Neural cell (in vitro differentiated cells): Measurements from ENCODE around the gene COL8A1. TPM values are rescaled to one million over a fixed set of nuclear protein-coding genes. Genes with fewer than 3 reads are reported as not detected.

Experiments used
- H2AFZ ChIP-seq: fragments of 200-600, 300-800 bp; sonication (generic), shearing (Covaris generic); 2 replicates; pipeline ENCODE4 v1.6.0; 2014; ENCODE audit warnings: low read depth, mild to moderate bottlenecking, antibody characterized with exemption, low read length, moderate library complexity
- H3F3A ChIP-seq: fragments of 200-600 bp; shearing (Covaris generic); 2 replicates; pipeline ENCODE4 v1.6.1; 2016; ENCODE audit warnings: mild to moderate bottlenecking, moderate library complexity, mixed read lengths, antibody characterized with exemption, low read length; ENCODE audit not compliant: insufficient read depth, poor library complexity, severe bottlenecking
- H3K27ac ChIP-seq: fragments of 200-600, 300-800 bp; sonication (generic), shearing (Covaris generic); 2 replicates; pipeline ENCODE4 v1.5.1; 2014; ENCODE audit warnings: mild to moderate bottlenecking, low read length, moderate library complexity
- H3K27me3 ChIP-seq: fragments of 300-800, 200-600 bp; sonication (generic), shearing (Covaris generic); 2 replicates; pipeline ENCODE4 v1.6.0; 2014; ENCODE audit warnings: mild to moderate bottlenecking, low read depth, low read length, moderate library complexity; ENCODE audit not compliant: insufficient read depth
- H3K36me3 ChIP-seq: fragments of 300-800, 200-600 bp; sonication (generic), shearing (Covaris generic); 2 replicates; pipeline ENCODE4 v1.5.1; 2014; ENCODE audit warnings: mild to moderate bottlenecking, antibody characterized with exemption, low read length, moderate library complexity; ENCODE audit not compliant: insufficient read depth
- H3K4me2 ChIP-seq: fragments of 300-800, 200-600 bp; sonication (generic), shearing (Covaris generic); 2 replicates; pipeline ENCODE4 v1.6.0; 2014; ENCODE audit warnings: mild to moderate bottlenecking, low read length
- H3K4me3 ChIP-seq: fragments of 300-800, 200-600 bp; sonication (generic), shearing (Covaris generic); 2 replicates; pipeline ENCODE4 v1.5.1; 2014; ENCODE audit warnings: mild to moderate bottlenecking, low read length, moderate library complexity
- H3K79me2 ChIP-seq: fragments of 200-600 bp; shearing (Covaris generic); replicated peaks from 2 replicates; pipeline ENCODE4 v1.6.0; 2014; ENCODE audit warnings: mild to moderate bottlenecking, low read length, moderate library complexity; ENCODE audit not compliant: insufficient read depth
- H3K9ac ChIP-seq: fragments of 300-800, 200-600 bp; sonication (generic), shearing (Covaris generic); 2 replicates; pipeline ENCODE4 v1.6.1; 2016; ENCODE audit warnings: mild to moderate bottlenecking, low read length, mixed read lengths
- H3K9me2 ChIP-seq: fragments of 200-600 bp; shearing (Covaris generic); 2 replicates; pipeline ENCODE4 v1.6.1; 2016; ENCODE audit warnings: mild to moderate bottlenecking, low read length, mixed read lengths; ENCODE audit not compliant: insufficient read depth
- H3K9me3 ChIP-seq: fragments of 200-600, 300-800 bp; sonication (generic), shearing (Covaris generic); 2 replicates; pipeline ENCODE4 v1.6.1; 2016; ENCODE audit warnings: mild to moderate bottlenecking, mixed run types, low read length, moderate library complexity, mixed read lengths
- H4K20me1 ChIP-seq: fragments of 200-600 bp; shearing (Covaris generic); 2 replicates; pipeline ENCODE4 v1.6.1; 2016; ENCODE audit warnings: mild to moderate bottlenecking, mixed run types; ENCODE audit not compliant: insufficient read depth
- EP300 ChIP-seq: fragments of 450-650 bp; conservative IDR thresholded peaks from 2 replicates; pipeline ENCODE4 v1.6.1; 2014; ENCODE audit warnings: antibody characterized with exemption, mild to moderate bottlenecking, moderate library complexity; ENCODE audit not compliant: poor library complexity, severe bottlenecking
- EZH2 ChIP-seq: fragments of 200-600, 300-800 bp; shearing (Covaris generic), sonication (generic); IDR thresholded peaks from 2 replicates; pipeline ENCODE4 v1.6.1; 2014; ENCODE audit warnings: antibody characterized with exemption, low read length, borderline replicate concordance, mild to moderate bottlenecking; ENCODE audit not compliant: insufficient read depth, poor library complexity, severe bottlenecking
- MXI1 ChIP-seq: fragments of 450-650 bp; conservative IDR thresholded peaks from 2 replicates; pipeline ENCODE4 v1.6.1; 2014; ENCODE audit warnings: antibody characterized with exemption, mild to moderate bottlenecking; ENCODE audit not compliant: poor library complexity, severe bottlenecking
- POLR2AphosphoS5 ChIP-seq: IDR thresholded peaks from 2 replicates; pipeline ENCODE4 v1.6.1; 2012
- RAD21 ChIP-seq: fragments of 450-650 bp; conservative IDR thresholded peaks from 2 replicates; pipeline ENCODE4 v1.6.1; 2014; ENCODE audit warnings: antibody characterized with exemption, mild to moderate bottlenecking, moderate library complexity
- REST ChIP-seq: IDR thresholded peaks from 2 replicates; pipeline ENCODE4 v1.6.1; 2012; ENCODE audit warnings: borderline replicate concordance
- SMC3 ChIP-seq: fragments of 450-650 bp; conservative IDR thresholded peaks from 2 replicates; pipeline ENCODE4 v1.6.1; 2014; ENCODE audit warnings: antibody characterized with exemption, mild to moderate bottlenecking, moderate library complexity; ENCODE audit not compliant: poor library complexity
- TAF1 ChIP-seq: IDR thresholded peaks from 2 replicates; pipeline ENCODE4 v1.6.1; 2012; ENCODE audit warnings: low read depth
- polyA plus RNA-seq: library from polyadenylated mRNA; depleted of rRNA; stranded (reverse); fragments of >200 nt; gene quantifications from 2 replicates; pipeline ENCODE4 v1.2.3, GENCODE V29; 2014
- TF ChIP-seq, protein P1 (sequence below): fragments of 450-650 bp; IDR thresholded peaks from 2 replicates; pipeline ENCODE4 v1.5.1; 2014; ENCODE audit warnings: antibody characterized with exemption, mild to moderate bottlenecking, moderate library complexity; ENCODE audit not compliant: poor library complexity, severe bottlenecking

COL8A1 gene
- polyA plus RNA-seq, 1 donor from 2014 or later: 0.04 TPM

- Histone ChIP-seq H3F3A (no peaks in the 10 kb centered on the region), H3K27me3 (no peaks in the 10 kb centered on the region), H4K20me1 (no peaks in the 10 kb centered on the region), H2AFZ (no peak overlapping the region), H3K4me3 (no peak overlapping the region), H3K4me2 (no peak overlapping the region), H3K9ac (no peak overlapping the region), H3K36me3 (no peaks in the 10 kb centered on the region), H3K79me2 (no peaks in the 10 kb centered on the region), H3K27ac (no peak overlapping the region), H3K9me3 (no peaks in the 10 kb centered on the region), H3K9me2 (no peaks in the 10 kb centered on the region)
- no peak for TF ChIP-seq TAF1
- TF ChIP-seq EZH2: no peak
- TF ChIP-seq SMC3: no peak
- TF ChIP-seq RAD21: no peak
- TF ChIP-seq, protein P1, sequence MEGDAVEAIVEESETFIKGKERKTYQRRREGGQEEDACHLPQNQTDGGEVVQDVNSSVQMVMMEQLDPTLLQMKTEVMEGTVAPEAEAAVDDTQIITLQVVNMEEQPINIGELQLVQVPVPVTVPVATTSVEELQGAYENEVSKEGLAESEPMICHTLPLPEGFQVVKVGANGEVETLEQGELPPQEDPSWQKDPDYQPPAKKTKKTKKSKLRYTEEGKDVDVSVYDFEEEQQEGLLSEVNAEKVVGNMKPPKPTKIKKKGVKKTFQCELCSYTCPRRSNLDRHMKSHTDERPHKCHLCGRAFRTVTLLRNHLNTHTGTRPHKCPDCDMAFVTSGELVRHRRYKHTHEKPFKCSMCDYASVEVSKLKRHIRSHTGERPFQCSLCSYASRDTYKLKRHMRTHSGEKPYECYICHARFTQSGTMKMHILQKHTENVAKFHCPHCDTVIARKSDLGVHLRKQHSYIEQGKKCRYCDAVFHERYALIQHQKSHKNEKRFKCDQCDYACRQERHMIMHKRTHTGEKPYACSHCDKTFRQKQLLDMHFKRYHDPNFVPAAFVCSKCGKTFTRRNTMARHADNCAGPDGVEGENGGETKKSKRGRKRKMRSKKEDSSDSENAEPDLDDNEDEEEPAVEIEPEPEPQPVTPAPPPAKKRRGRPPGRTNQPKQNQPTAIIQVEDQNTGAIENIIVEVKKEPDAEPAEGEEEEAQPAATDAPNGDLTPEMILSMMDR: no peak
Observed at GRCh38 chr3:99700631-99701268, 62.4 kb downstream of the COL8A1 start.

DNA sequence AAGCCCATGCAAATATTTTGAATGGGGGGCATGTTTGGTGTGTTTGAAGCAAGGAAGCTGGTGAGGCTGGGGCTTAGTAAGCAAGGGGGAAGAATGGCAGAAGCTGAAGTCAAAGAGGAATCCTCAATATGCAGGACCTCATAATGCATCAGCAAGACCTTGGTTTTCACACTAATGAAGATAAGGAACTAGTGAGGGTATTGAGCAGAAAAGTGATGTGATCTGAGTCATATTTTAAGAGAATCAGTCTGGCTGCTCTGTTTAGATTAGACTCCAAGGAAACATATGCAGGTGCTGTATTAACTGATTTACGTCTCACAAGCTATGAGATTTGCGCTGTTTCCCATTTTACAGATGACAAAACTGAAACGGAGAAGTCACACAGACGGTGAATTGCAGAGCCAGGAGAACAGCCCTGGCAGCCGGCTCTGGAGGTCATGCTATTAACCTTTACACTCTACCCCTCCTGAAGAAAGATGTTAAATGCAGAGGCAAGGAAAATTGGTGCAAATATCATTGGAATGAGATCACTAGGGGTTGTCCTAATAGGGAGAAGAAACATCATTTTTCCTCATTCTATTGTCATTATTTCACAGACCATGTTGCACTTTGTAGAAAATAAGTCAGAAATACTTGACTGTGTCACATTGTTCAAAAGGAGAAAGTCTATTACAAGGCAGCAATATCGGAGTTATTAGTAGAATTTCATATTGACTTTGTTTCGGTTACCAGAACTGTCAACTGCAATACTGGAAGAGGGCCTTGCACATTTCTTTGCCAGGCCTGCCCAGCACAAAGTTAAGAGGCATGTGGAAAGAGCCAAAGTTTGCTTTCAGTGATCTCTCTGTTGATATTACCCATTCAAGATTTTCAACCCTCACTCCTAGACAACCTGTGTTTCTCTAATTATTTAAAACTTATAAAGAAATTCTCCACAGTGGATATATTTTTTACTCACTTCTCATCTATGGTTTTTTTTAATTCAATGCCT is 64.9 kb downstream of the COL8A1 start:
- Histone ChIP-seq H3K79me2 (no peaks in the 10 kb centered on the region), H3F3A (no peaks in the 10 kb centered on the region), H3K9me2 (no peaks in the 10 kb centered on the region), H3K27ac (no peak overlapping the region), H3K36me3 (no peaks in the 10 kb centered on the region), H3K9me3 (no peaks in the 10 kb centered on the region), H3K4me3 (no peak overlapping the region), H4K20me1 (no peaks in the 10 kb centered on the region), H2AFZ (no peak overlapping the region), H3K9ac (no peak overlapping the region), H3K4me2 (no peak overlapping the region), H3K27me3 (no peaks in the 10 kb centered on the region)
- TF ChIP-seq, protein P1: no peak
- no peak for TF ChIP-seq MXI1
- TF ChIP-seq REST: no peak
- TF ChIP-seq EP300: no peak
- TF ChIP-seq RAD21: no peak
- TF ChIP-seq EZH2: no peak
- no peak for TF ChIP-seq POLR2AphosphoS5
- no peak for TF ChIP-seq SMC3
- no peak for TF ChIP-seq TAF1
